Fibroblast of peridontal ligament (primary cell): ENCODE measurements around the gene ZNFX1.

ENCODE experiments used
- DNase-seq: peaks from one replicate; pipeline ENCODE4 v3.0.0-alpha.2; 2010; ENCODE audit errors: extremely low read depth

The ZNFX1 gene

DNA sequence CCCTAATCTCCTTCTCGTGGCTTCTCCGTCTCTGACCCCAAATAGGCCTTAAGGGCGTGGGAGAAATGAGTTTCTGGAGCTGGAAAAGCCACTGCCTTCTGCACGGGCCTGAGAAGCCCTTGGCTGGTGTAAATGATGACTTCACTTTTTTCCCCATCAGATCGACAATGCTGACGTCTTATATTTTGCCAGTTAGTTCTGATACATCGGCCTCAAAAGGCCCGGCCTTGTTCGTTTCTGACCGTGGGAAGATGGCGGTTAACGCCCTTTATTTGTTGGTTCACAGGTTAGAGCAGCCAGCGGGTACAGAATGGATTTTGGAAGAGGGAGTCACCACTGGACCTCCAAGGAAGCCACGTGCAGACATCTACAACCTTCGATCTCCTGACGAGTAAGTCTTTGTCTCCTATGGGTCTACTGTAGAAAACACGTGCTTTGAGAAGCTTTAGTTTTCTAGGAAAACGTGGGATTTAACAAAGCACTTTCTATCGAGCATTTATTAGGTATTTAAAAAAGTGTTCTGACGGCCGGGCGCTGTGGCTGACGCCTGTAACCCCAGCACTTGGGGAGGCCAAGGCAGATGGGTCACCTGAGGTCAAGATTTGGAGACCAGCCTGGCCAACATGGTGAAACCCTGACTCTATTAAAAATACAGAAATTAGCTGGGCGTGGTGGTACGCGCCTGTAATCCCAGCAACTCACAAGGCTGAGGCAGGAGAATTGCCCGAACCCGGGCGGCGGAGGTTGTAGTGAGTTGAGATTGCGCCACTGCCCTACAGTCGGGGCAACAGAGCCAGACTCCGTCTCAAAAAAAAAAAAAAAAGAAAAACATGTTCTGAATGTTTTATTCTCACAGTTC lies 1.2 kb upstream of the ZNFX1 start:
- DNase-seq = no peak

DNA sequence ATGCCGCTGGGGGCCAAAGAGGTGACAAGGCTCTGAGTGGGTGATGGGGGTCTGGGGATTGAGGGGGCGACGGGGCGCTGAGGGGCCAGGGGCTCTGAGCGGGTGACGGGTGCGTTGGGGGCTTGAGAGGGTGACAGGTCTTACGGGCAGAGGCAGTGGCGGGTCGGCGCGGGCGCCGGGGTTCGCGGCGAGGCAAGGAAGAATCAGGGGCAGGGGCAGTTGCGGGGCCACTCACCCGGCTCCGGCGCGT lies 146 bp downstream of the ZNFX1 start:
- DNase-seq = no peak

DNA sequence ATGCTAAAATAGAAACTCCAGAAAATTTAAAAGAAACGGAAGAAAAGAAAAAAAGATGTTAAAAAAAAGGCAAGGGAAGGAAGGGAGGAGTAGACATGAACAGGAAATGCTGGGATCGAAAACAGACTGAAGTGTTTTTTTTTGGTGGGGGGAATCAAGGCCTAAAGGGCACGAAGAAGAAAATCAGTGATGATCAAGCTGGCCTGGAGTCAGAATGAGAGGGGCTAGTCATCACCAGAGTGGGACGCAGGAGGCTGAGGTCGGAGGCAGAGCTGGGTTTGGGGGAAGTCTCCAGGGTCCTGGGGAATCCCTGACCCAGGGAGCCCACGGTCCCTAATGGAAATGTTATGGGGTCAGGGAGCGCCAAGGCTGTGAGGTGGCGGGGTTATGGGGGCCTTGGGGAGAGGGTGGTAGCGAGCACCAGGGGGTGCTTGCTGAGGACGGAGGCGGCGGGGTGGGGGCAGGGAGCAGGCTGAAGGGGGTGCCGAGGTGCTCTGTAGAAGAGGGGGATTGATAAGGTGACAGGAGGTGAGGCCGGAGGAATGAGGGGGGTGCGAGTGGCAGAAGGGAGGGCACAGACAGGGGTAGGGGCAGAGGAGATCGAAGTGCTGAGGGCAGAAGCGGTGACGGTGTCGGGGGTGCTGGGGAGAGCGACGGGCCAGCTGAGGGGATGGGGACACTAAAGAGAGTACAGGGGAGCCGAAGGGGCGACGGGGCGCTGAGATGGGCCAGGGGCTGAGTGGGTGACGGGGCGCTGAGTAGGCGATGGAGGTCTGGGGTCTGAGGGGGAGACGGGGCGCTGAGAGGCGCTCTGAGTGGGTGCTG lies 684 bp downstream of the ZNFX1 start:
- no peak for DNase-seq

DNA sequence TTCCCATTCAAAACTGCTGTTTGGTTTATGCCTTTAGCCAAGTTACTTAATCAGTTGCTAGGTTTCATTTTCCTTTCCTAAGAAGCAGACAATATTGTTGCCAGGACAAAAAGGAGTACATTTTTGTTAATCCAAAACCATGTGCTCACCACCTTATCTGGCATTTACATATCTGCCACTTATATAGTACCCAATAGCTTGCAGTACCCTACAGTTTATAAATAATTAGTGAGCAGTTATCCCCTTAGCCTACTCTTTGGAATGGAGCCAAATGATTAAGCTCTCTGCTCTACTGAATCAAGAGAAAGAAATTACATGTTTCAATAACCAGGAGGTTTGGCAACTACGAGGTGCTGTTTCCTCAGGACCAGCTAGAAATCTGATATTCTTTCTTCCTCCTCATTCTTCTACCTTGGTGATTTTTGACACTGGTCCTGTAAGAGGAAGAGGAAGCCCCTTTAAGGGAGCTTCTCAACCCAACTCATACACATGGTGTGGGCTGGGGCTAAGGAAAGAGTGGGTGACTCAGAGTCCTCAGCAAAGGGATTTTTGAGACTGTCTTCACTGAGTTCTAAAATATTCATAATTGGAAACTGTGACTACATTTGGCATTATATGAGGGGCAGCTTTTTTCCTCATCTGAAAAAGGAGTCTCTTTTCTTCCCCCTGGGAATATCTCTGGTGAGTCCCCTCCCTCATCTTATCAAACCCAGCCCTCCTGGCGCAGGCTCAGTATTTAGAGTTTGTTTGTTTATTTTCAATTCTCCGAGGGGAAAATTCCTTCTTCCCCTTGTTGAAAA lies 1.5 kb downstream of the ZNFX1 start:
- peak; percentile 73 for DNase-seq

DNA sequence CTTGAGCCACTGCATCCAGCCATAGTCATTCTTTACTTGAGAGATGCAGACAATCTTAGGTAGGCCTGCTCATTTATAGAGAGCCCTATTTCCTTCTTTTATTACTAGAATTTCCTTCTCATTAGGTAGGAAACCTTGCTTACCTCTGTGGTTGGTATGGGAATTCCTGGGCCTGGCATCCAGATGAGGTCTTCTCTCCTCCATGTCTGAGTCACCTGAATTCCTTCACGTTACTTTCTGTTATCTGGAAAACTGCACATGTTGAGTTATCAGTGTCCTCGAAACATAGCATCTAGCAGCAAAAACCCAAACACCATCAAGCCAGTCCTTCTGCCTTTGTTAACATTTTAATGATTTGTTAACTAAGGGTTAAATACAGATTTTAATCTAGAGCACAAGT lies 2.2 kb downstream of the ZNFX1 start:
- DNase-seq = no peak

DNA sequence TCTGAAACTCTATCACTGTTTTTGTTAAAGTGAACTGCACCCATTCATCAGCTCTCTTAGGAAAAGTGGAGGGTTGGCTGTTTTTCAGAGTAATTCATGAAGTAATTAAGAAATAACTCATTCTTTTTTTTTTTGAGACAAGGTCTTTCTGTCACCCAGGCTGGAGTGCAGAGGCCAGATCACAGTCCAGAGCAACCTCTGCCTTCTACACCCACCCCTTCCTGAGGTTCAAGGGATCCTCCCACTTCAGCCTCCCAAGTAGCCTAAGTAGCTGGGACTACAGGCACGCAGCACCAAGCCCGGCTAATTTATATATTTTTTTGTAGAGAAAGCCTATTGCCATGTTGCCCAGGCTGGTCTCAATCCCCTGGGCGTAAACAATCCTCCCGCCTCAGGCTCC lies 2.6 kb downstream of the ZNFX1 start:
- no peak for DNase-seq

DNA sequence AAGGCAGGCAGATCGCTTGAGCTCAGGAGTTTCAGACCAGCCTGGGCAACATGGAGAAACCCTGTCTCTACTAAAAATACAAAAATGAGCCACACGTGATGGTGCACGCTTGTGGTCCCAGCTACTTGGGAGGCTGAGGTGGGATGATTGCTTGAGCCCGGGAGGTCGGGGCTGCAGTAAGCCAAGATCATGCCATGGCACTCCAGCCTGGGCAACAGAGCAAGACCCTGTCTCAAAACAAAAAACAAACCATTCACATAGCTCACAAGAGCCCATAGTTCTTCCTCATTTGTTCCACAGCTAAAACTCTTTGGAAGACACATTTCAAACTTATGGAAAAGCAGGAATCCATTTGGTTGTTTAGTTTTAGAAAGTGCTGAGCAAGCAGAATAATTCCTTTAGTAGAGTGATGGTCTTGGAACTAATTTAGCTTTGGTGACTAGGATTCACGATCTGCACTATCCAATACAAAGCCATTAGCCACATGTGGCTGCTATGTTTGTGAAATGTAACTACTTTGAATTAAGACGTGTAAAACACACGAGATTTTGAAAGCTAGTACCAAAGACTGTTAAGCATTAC lies 4.1 kb downstream of the ZNFX1 start:
- DNase-seq = no peak

DNA sequence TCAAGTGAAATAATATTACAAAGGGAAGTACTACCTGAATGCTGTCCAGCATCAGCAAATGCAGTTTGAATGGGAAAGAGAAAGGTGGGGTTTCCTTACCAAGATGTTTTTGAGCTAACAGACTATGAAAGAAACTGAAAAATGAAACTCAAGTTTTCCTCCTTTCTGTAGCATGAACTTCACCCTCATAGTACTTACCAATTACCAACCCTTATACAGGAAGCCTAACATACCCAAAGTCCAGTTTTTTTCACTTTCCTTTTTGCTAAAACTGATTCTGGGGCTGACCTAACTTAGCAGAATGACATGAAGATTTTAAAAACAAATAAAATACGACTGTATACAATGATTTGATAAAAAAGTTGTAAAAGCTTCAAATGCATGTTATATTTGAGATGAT lies 5.2 kb downstream of the ZNFX1 start:
- DNase-seq = no peak

DNA sequence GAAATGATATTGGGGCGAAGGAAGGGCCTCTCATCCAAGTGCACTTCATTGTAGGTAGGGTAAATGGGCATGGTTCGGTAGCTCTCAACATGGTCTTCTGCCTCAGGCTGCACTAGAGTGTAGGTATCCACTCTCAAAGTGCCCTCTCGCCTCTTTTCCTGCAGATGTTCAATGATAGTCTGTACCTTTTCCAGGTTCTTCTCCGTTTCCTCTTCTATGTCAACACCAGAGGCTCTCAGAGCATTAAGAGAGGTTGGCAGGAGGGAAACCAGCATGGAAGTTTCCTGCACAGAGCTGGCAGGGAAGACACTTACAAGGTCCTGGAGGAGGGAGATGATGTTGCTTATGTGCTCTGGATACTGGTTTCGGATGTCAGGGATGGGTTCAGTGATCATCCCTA lies 7.1 kb downstream of the ZNFX1 start:
- no peak for DNase-seq

DNA sequence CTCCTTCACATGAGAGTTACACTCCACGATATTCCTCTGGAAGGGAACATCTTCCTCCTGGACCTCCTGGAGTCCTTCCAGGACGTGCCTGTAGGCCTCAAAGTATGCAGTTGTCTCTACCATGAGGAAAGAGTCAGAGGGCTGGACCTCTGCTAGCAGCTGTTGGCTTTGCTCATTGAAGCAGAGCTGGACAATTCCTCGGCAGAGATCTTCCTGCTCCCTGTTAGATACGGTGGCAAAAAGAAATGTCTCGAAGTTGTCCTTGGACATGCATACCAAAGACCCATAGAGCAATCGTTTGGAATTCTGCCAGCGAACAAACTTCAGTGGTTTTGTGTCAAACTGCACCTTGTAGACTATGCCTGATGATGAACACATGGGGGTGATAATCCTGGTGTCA lies 7.7 kb downstream of the ZNFX1 start:
- DNase-seq = no peak

DNA sequence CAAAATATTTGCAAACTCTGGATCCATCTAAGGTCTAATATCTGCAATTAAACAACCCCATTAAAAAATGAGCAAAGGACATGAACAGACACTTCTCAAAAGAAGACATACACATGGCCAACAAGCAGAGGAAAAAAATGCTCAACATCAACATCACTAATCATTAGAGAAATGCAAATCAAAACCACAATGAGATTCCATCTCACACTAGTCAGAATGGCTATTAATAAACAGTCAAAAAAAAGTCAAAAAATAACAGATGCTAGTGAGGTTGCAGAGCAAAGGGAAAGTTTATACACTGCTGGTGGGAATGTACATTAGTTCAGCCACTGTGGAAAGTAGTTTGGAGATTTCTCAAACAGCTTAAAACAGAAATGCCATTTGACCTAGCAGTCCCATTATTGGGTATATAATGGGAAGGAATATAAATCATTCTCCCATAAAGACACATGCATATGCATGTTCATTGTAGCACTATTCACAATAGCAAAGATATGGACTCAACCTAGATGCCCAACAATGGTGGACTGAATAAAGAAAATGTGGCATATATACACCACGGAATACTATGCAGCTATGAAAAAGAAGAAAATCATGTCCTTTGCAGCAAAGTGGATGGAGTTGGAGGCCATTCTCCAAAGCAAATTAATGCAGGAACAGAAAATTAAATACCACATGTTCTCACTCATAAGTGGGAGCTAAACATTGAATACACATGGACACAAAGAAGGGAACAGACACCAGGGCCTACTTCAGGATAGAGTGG lies 9.1 kb downstream of the ZNFX1 start:
- DNase-seq = peak; percentile 49

DNA sequence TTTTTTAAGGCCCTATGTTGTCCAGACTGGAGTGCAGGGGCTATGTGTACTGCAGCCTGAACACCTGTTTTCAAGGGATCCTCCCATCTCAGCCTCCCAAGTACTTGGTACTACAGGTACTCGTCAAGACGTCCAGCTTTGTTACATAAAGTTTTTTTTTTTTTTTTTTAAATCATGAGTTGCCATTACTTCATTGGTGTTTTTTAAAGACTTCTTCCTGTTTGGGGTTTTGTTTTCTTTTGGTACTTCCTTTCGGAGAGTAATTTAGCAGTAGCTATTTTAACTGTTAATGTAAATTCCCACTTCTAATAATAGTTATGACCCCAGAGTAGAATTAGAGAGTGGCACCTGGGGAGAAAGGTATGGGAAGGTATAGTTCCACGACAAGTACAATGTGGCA lies 10.5 kb downstream of the ZNFX1 start:
- no peak for DNase-seq

DNA sequence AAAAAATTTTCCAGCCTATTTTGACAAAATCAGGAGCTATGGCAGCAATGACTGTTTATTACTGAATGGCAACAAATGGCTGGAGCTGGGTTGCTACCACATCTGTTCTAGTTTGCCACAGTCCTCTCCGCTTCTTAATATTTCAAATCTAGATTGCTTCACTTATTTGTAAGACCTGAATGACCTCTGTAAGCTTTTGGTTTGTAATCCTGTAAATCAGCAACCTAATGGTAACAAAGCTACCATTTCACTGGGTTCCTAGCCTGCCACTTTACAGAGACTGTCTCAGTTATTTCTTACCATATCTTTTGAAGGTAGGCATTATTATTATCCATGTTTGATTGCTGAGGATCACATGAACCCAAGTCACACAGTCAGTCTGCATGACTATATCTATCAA lies 15.4 kb downstream of the ZNFX1 start:
- no peak for DNase-seq

DNA sequence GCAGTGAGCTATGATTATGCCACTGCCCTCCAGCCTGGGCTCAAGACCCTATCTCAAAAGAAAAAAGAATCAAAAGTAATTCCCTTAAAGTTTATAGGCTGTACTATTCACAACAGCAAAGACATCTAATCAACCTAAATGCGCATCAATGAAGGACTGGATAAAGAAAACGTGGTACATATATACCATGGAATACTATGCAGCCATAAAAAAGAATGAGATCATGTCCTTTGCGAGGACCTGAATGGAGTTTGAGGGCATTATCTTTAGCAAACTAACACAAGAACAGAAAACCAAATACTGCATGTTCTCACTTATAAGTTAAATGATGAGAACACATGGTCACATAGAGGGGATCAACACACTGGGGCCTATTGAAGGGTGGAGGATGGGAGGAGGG lies 16.7 kb downstream of the ZNFX1 start:
- no peak for DNase-seq

DNA sequence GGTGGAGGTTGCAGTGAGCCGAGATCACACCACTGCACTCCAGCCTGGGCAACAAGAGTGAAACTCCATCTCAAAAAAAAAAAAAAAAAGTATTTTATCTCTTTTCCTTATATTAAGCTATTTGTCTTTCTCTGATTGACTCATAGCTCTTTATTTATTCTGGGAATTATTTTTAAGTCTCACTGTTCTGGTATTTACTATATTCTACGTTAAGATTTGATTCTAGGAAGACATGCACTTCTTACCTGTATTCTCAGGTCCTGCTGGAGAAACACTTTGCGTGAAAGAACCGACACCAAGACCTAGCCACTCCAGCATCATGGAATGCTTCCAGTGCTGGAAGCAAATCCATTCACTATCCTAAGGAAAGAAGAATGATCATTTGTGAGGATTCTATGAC lies 17.6 kb downstream of the ZNFX1 start:
- no peak for DNase-seq

DNA sequence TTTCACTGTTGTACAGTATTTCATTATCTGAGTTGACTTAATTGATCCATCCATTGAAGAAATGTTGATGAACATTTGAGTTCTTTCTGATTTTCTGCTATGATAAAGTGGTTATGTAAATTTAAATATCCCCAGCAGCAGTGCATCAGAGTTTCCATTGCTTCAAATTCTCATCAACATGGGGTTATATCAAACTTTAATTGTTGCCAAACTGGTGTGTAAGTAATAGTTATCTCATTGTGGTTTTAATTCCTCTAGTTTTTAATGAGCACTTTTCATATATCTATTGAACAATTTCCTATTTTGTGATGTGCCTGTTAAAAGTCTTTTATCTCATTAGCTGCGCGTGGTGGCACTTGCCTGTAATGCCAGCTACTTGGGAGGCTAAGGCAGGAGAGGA lies 18.1 kb downstream of the ZNFX1 start:
- no peak for DNase-seq

DNA sequence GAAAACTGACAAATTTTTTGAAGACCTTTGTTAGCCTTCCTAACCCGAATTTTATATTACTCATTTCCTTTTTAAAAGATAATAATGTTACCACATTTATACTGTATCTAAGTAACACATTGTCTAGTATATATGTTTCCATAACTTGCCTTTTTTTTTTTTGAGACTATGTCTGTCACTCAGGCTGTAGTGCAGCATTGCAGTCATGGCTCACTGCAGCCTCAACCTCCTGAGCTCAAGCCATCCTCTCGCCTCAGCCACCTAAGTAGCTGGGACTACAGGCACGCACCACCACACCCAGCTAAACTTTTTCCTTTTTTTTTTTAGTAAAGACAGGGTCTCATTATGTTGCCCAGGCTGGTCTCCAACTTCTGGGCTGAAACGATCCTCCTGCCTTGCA lies 18.6 kb downstream of the ZNFX1 start:
- no peak for DNase-seq

DNA sequence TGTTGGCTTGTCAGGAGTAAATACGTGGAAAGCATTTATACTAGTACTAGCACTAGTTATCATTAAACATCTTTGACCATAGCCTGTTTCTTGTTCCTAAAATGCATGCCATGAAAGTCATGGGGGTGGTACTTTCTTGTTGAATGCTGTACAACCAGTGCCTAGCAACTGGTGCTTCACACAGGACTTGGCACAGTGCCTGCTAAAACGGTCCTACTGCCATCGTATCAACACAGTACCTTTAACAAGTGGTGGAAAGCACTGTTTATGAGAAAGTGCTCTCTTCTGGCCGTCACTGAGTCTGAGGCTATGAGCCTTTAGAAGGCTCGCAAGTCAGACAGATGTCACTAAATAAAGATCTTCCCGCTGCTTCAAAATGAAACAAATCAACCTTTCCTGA lies 21.6 kb downstream of the ZNFX1 start:
- no peak for DNase-seq

DNA sequence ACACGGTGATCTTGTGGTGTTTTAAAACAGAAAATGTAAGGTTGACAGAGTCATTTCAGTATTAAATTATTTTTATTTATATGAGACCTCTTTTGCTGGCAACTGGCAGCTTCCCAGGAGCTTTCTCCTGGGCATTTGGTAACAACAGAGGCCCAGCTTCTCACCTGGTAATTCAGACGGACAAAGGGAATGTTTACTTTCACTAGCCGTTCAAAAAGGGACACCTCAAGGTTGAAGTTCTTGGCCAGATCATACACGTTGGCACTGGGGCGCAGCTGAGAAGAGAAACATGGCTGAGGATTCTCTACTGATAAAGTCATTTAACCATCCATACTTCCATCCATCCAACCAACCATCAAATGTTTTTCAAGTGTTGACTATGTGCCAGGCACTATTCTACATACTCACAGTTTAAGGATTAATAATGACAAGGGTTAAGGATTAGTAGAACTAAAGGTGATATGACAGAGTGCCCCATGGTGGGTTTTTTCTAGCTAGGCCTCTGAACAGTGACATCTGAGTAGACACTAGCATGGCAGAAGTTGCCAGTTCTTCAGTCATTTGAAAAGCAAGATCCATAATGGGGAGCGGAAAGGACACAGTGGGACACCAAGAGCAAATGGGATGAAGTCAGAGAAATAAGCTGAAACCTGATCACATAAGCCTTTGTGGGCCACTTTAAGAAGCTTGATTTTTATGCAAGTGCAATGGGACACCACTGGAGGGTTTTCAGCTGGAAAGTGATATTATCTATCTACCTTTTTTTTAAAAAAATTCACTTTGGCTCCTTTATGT lies 25.1 kb downstream of the ZNFX1 start:
- no peak for DNase-seq

DNA sequence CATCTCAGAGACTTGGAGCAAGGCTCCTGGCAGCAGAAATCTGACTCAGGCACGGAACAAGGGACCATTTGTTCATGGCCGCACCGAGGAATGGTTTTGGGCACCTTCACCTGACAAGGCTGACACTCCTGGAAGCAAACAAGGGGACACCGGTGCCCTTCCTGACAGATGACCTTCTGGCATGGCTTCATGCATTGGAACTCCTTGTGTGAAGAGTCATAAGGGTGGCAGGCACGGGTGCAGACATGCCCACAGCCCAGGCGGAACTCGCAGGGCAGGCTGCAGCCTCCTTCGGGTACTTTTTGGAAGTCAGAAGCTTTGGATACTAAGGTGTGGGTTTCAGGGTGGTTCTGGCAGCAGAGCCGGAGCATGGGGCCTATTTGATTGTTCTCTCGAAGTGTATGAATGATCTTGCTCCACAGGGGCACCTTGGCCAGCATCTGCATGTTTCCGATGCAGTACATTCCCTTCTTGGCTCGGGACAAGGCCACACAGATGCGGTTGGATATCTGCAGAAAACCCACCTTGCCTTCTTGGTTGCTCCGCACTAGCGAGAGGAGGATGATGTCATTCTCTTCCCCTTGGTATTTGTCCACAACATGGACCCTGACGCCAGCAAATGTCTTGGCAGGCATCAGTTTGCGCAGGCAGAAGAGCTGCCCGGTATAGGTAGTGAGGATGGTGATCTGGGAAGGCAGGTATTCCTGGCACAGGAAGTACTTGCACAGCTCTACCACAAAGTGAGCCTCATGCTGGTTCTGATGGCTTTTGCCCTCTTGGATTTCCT lies 28.8 kb downstream of the ZNFX1 start:
- DNase-seq = no peak
